ENCODE measurements around the gene EPYC. TPM values are rescaled to one million over a fixed set of nuclear protein-coding genes. Genes with fewer than 3 reads are reported as not detected.

The EPYC gene
- total and polyA plus RNA-seq, 4 donors = not detected

GRCh38 chr12:91052026-91052425 is 47.3 kb upstream of the EPYC start:
- H3K27me3 ChIP-seq (ENCODE audit: control insufficient read depth in 4 of 4, insufficient read depth in 4 of 4, low read length in 3 of 4) = peaks cover 0 to 2% (median 0%) of the 10 kb centered on the region in 4 donors
- H3K9me3 ChIP-seq (ENCODE audit: control insufficient read depth in 4 of 4, low read length in 3 of 4) = no peaks in the 10 kb centered on the region
- no peak for TF ChIP-seq JUND (IDR thresholded peaks at IDR 0.05)
- no peak for TF ChIP-seq HNF4A (conservative IDR thresholded peaks at IDR 0.05)
- TF ChIP-seq NR2F2 (IDR thresholded peaks at IDR 0.05) = no peak
- TF ChIP-seq HNF4G (IDR thresholded peaks at IDR 0.05) = no peak
- TF ChIP-seq GABPA (IDR thresholded peaks at IDR 0.05 in 1 of 2, conservative IDR thresholded peaks at IDR 0.05 in 1 of 2) = no peak
- TF ChIP-seq FOXA2 (IDR thresholded peaks at IDR 0.05) = no peak
- no peak for TF ChIP-seq YY1 (IDR thresholded peaks at IDR 0.05)
- TF ChIP-seq ZBTB33 (IDR thresholded peaks at IDR 0.05) = no peak
- no peak for TF ChIP-seq TAF1 (conservative IDR thresholded peaks at IDR 0.05)
- TF ChIP-seq ATF3 (IDR thresholded peaks at IDR 0.05) = no peak
- no peak for TF ChIP-seq SP1 (IDR thresholded peaks at IDR 0.05)
- no peak for TF ChIP-seq RAD21 (IDR thresholded peaks at IDR 0.05)
- TF ChIP-seq EGR1 (IDR thresholded peaks at IDR 0.05; ENCODE audit: low read depth in 2 of 2) = no peak
- no peak for TF ChIP-seq MAX (IDR thresholded peaks at IDR 0.05)
- TF ChIP-seq RXRA (IDR thresholded peaks at IDR 0.05) = no peak
- no peak for TF ChIP-seq REST (IDR thresholded peaks at IDR 0.05)
- no peak for TF ChIP-seq FOXA1 (IDR thresholded peaks at IDR 0.05)
- TF ChIP-seq CTCF (IDR thresholded peaks at IDR 0.05; ENCODE audit: low read depth, low read length, missing input control) = no peak
- no peak overlapping the region for H3K4me3 ChIP-seq (ENCODE audit: low read depth in 1 of 3, low read length in 3 of 3)
- H3K4me1 ChIP-seq (ENCODE audit: control insufficient read depth in 4 of 4, insufficient read depth in 4 of 4, low read length in 3 of 4) = no peaks in the 10 kb centered on the region
- DNase-seq (ENCODE audit: low spot score) = no peak
- no peaks in the 10 kb centered on the region for H3K36me3 ChIP-seq (ENCODE audit: control insufficient read depth in 4 of 4, insufficient read depth in 3 of 4, low read depth in 1 of 4, low read length in 3 of 4)
- no peak overlapping the region for H3K27ac ChIP-seq (ENCODE audit: low read depth in 1 of 2, low read length in 2 of 2)
- no peak overlapping the region for H3K9ac ChIP-seq (ENCODE audit: low read depth in 1 of 2, low read length in 2 of 2)

Measured in liver (tissue), 9 donors.